ENCODE measurements around the gene CBX4. TPM values are rescaled to one million over a fixed set of nuclear protein-coding genes. Genes with fewer than 3 reads are reported as not detected.
A peak's percentile ranks its signal among the peaks of the same experiment; 100 is the strongest.

CBX4 gene
- total and polyA plus RNA-seq, 4 donors, result 2.5 to 13.4 (median 9.4) TPM

GRCh38 chr17:79834565-79835469 is 4.4 kb downstream of the CBX4 start:
- intact Hi-C loops (cut with DNase I), result loop anchor here (5.0 kb wide), 2 partner anchors 38 to 82 kb away; partner anchors contain the start of gene CBX8 (in 1 of the 2)
- 90 to 91% methylated on average over 61 of the region's 61 CpGs for WGBS, 2 donors
- no peak for DNase-seq

GRCh38 chr17:79833744-79834564 is 5.3 kb downstream of the CBX4 start:
- intact Hi-C loops (cut with DNase I), result no loop called here
- Histone ChIP-seq H3K9me3 (ENCODE audit: control insufficient read depth, low read length) (no peaks in the 10 kb centered on the region), H3K4me1 (ENCODE audit: control insufficient read depth in 1 of 2, insufficient read depth in 2 of 2, low read length in 2 of 2) (no peaks in the 10 kb centered on the region), H3K4me3 (ENCODE audit: low read length in 2 of 2) (no peak overlapping the region), H3K27ac (ENCODE audit: low read depth in 1 of 2, low read length in 2 of 2) (no peak overlapping the region), H3K36me3 (ENCODE audit: control insufficient read depth in 1 of 2, insufficient read depth in 2 of 2, low read length in 1 of 2) (peaks cover 0 to 2% of the 10 kb centered on the region in 2 donors), H3K27me3 (ENCODE audit: control insufficient read depth in 1 of 2, insufficient read depth in 2 of 2, low read length in 1 of 2) (no peaks in the 10 kb centered on the region)
- 88 to 89% methylated on average over 77 to 83 of the region's 83 CpGs for WGBS, 2 donors
- DNase-seq, result no peak
- ATAC-seq (ENCODE audit: low FRiP score), result no peak

More at GRCh38 chr17:79834565-79835469, 4.4 kb downstream of the CBX4 start:
- Histone ChIP-seq H3K27me3 (ENCODE audit: control insufficient read depth in 1 of 2, insufficient read depth in 2 of 2, low read length in 1 of 2) (no peaks in the 10 kb centered on the region), H3K9me3 (ENCODE audit: control insufficient read depth, low read length) (no peaks in the 10 kb centered on the region), H3K4me1 (ENCODE audit: control insufficient read depth in 1 of 2, insufficient read depth in 2 of 2, low read length in 2 of 2) (no peaks in the 10 kb centered on the region), H3K4me3 (ENCODE audit: low read length in 2 of 2) (no peak overlapping the region), H3K27ac (ENCODE audit: low read depth in 1 of 2, low read length in 2 of 2) (no peak overlapping the region), H3K36me3 (ENCODE audit: control insufficient read depth in 1 of 2, insufficient read depth in 2 of 2, low read length in 1 of 2) (peaks cover 0 to 2% of the 10 kb centered on the region in 2 donors)
- no peak for ATAC-seq (ENCODE audit: low FRiP score)

- Histone ChIP-seq H3K4me1 (ENCODE audit: control insufficient read depth in 1 of 2, insufficient read depth in 2 of 2, low read length in 2 of 2) (no peaks in the 10 kb centered on the region), H3K9me3 (ENCODE audit: control insufficient read depth, low read length) (no peaks in the 10 kb centered on the region), H3K36me3 (ENCODE audit: control insufficient read depth in 1 of 2, insufficient read depth in 2 of 2, low read length in 1 of 2) (peaks cover 0 to 2% of the 10 kb centered on the region in 2 donors), H3K27me3 (ENCODE audit: control insufficient read depth in 1 of 2, insufficient read depth in 2 of 2, low read length in 1 of 2) (no peaks in the 10 kb centered on the region), H3K4me3 (ENCODE audit: low read length in 2 of 2) (no peak overlapping the region), H3K27ac (ENCODE audit: low read depth in 1 of 2, low read length in 2 of 2) (no peak overlapping the region)
- ATAC-seq (ENCODE audit: low FRiP score) (no peak), DNase-seq (no peak)
- 90 to 91% methylated on average over 7 of the region's 7 CpGs for WGBS, 2 donors
- intact Hi-C loops (cut with DNase I), result no loop called here
Measured at GRCh38 chr17:79833110-79833450, 6.2 kb downstream of the CBX4 start.

DNA sequence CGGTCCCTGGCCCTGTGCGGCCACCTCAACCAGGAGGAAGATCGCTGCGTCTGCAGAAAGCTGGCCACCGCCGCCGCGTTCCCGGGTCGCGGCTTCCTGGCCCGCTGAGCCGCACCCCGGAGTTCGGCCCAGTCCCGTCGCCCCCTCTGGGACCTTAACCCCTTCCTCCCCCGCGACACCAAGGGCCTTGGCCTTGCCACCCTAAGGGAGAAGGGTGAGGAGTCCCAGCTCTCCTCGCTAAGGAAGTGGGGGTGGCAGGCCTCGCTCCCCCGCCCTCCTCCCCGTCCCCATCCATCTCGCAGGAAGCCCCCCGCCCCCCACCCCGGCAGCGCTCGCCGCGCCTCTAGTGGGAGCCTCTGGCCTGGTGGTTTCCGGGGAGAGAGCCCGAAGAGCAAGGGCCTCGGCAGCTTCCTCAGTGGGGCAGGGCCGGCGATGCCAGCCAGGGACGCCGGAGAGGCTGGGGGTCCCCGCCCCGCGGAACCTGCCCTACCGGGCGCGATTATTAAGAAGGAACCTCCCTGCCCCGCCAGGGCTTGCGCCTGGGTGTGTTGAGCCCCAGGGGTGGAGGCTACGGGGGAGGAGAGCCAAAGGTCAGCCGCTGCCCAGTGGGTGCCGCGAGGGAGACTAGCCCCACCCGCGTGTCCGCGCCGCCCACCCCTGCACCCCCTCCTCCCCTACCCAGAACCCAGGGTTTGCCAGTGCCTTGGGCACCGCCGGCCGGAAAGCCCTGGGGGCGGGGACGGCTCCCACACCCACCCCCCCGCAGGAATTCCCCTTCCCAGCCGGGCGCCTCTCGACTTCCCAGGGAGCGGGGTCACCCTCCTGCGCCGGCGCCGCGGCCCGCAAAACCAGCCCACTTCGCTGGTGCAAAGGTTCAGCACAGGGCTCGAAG is 6.8 kb downstream of the CBX4 start:
- intact Hi-C loops (cut with DNase I), result no loop called here
- Histone ChIP-seq H3K36me3 (ENCODE audit: control insufficient read depth in 1 of 2, insufficient read depth in 2 of 2, low read length in 1 of 2) (peaks cover 0 to 2% of the 10 kb centered on the region in 2 donors), H3K9me3 (ENCODE audit: control insufficient read depth, low read length) (no peaks in the 10 kb centered on the region), H3K4me1 (ENCODE audit: control insufficient read depth in 1 of 2, insufficient read depth in 2 of 2, low read length in 2 of 2) (no peaks in the 10 kb centered on the region), H3K27me3 (ENCODE audit: control insufficient read depth in 1 of 2, insufficient read depth in 2 of 2, low read length in 1 of 2) (no peaks in the 10 kb centered on the region), H3K4me3 (ENCODE audit: low read length in 2 of 2) (no peak overlapping the region), H3K27ac (ENCODE audit: low read depth in 1 of 2, low read length in 2 of 2) (no peak overlapping the region)
- WGBS, 2 donors, result 29% methylated on average over 60 to 72 of the region's 72 CpGs
- DNase-seq, result peak in 1 of 2 donors; percentile 79
- ATAC-seq (ENCODE audit: low FRiP score), result peak; percentile 2

GRCh38 chr17:79831265-79832217 is 7.7 kb downstream of the CBX4 start:
- WGBS, 2 donors, result 19 to 22% methylated on average over 23 to 33 of the region's 33 CpGs

GRCh38 chr17:79830763-79831264 is 8.4 kb downstream of the CBX4 start:
- Histone ChIP-seq H3K4me3 (ENCODE audit: low read length in 2 of 2) (no peak overlapping the region), H3K36me3 (ENCODE audit: control insufficient read depth in 1 of 2, insufficient read depth in 2 of 2, low read length in 1 of 2) (peaks cover 0 to 2% of the 10 kb centered on the region in 2 donors), H3K27ac (ENCODE audit: low read depth in 1 of 2, low read length in 2 of 2) (no peak overlapping the region), H3K4me1 (ENCODE audit: control insufficient read depth in 1 of 2, insufficient read depth in 2 of 2, low read length in 2 of 2) (no peaks in the 10 kb centered on the region), H3K27me3 (ENCODE audit: control insufficient read depth in 1 of 2, insufficient read depth in 2 of 2, low read length in 1 of 2) (no peaks in the 10 kb centered on the region), H3K9me3 (ENCODE audit: control insufficient read depth, low read length) (no peaks in the 10 kb centered on the region)
- ATAC-seq (ENCODE audit: low FRiP score), result no peak
- no peak for DNase-seq
- intact Hi-C loops (cut with DNase I), result no loop called here
- WGBS, 2 donors, result 95% methylated on average over 8 of the region's 8 CpGs

More at GRCh38 chr17:79831265-79832217, 7.7 kb downstream of the CBX4 start:
- Histone ChIP-seq H3K4me3 (ENCODE audit: low read length in 2 of 2) (no peak overlapping the region), H3K27ac (ENCODE audit: low read depth in 1 of 2, low read length in 2 of 2) (no peak overlapping the region), H3K4me1 (ENCODE audit: control insufficient read depth in 1 of 2, insufficient read depth in 2 of 2, low read length in 2 of 2) (no peaks in the 10 kb centered on the region), H3K27me3 (ENCODE audit: control insufficient read depth in 1 of 2, insufficient read depth in 2 of 2, low read length in 1 of 2) (no peaks in the 10 kb centered on the region), H3K9me3 (ENCODE audit: control insufficient read depth, low read length) (no peaks in the 10 kb centered on the region), H3K36me3 (ENCODE audit: control insufficient read depth in 1 of 2, insufficient read depth in 2 of 2, low read length in 1 of 2) (peaks cover 0 to 2% of the 10 kb centered on the region in 2 donors)
- intact Hi-C loops (cut with DNase I), result no loop called here
- ATAC-seq (ENCODE audit: low FRiP score) (peak; percentile 67), DNase-seq (peak; percentile 86 to 87)

DNA sequence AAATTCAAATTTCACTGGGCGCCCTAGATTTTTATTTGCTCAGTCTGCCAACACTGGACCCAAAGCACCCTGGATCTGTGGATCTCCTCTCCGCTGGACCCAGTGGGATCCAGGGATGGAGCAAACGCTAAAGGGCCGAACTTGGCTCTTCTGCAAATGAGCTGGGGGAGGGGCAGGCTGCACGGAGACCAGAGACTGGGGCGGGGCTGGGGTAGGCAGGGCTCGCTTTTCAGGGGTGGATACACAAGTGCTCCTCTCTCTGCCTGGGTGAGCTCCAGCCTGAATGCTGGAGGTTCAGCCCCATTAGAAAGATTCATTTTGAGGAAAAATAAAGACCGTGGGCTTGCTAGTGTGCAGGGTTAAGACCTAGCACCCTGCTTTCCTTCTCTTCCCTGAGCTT is 8.9 kb downstream of the CBX4 start:
- no peak for ATAC-seq (ENCODE audit: low FRiP score)
- Histone ChIP-seq H3K4me1 (ENCODE audit: control insufficient read depth in 1 of 2, insufficient read depth in 2 of 2, low read length in 2 of 2) (no peaks in the 10 kb centered on the region), H3K27me3 (ENCODE audit: control insufficient read depth in 1 of 2, insufficient read depth in 2 of 2, low read length in 1 of 2) (no peaks in the 10 kb centered on the region), H3K9me3 (ENCODE audit: control insufficient read depth, low read length) (no peaks in the 10 kb centered on the region), H3K27ac (ENCODE audit: low read depth in 1 of 2, low read length in 2 of 2) (no peak overlapping the region), H3K4me3 (ENCODE audit: low read length in 2 of 2) (no peak overlapping the region), H3K36me3 (ENCODE audit: control insufficient read depth in 1 of 2, insufficient read depth in 2 of 2, low read length in 1 of 2) (peaks cover 0 to 2% of the 10 kb centered on the region in 2 donors)
- no peak for DNase-seq
- intact Hi-C loops (cut with DNase I), result no loop called here
- 83 to 84% methylated on average over 8 of the region's 8 CpGs for WGBS, 2 donors
